ENCODE data around the gene PSMB8.
A peak's percentile ranks its signal among the peaks of the same experiment; 100 is the strongest.

The PSMB8 gene

DNA sequence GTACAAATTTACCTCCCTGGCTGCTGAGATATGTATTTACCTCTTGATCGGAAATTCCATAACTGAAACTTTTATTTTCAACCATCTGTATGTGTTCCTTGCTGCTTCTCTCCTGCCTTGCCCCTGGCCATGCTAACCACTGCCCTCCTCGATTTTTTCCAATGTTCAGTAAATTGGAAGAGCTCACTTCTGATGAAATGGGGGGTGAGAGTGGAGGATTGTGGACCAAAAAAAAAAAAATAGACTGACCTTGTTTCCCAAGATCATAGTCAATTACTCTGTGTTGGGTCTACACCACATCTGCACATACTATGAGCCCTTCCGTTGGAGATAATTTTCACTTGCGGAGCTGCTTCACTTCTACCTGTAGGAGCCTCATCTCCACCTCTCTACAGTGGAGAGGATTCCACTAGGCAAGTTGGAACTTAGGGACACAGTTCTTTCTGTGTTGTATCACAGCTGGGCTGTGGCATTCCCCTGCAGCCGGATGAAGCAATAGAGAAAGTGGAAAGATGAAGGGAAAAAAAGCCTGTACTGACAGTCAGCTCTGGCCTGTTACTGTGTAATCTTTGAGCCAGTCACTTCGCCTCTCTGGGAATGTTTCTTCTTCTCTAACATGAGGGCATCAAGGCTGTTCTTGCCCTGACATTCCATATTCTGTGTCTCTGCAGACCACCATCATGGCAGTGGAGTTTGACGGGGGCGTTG lies 11.8 kb upstream of the PSMB8 start:
- DNase-seq = no peak

DNA sequence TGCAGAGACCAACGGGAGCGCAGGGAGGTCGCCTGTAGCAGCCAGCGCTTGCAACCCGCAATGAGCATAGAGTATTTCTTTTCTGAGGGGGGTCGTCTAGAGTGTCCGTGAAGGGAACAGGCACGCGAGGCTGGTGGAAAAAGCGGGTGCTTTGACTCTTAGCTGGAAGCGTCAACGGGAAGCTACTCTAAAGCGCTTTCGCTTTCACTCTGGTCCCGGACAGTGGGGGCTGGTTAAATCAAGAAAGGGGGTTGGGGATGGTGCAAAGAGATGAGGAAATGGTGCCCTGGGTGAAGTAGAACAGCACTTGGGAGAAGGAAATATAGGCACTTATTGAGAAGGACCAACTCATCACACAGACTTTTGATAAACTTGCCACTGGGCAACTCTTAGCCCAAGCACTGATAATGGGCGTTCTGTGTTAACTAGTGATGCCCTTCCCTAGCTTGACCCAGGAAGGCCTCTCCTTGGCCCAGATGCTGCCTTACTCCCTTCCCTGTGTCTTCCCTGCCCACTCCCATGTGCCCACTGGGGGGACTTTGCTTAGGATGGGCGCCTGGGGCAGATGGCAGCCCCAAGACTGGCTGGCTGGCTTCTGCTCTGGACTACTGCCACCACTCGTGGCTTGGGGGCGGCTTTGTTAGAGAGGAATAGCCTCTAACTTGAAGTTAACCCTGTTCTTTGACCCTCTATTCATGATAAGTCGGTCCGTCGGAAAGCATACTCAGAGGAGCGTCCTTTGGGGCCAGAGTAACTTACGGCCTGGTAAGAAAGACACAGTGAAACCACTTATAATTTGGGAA lies 10.7 kb upstream of the PSMB8 start:
- DNase-seq = no peak

DNA sequence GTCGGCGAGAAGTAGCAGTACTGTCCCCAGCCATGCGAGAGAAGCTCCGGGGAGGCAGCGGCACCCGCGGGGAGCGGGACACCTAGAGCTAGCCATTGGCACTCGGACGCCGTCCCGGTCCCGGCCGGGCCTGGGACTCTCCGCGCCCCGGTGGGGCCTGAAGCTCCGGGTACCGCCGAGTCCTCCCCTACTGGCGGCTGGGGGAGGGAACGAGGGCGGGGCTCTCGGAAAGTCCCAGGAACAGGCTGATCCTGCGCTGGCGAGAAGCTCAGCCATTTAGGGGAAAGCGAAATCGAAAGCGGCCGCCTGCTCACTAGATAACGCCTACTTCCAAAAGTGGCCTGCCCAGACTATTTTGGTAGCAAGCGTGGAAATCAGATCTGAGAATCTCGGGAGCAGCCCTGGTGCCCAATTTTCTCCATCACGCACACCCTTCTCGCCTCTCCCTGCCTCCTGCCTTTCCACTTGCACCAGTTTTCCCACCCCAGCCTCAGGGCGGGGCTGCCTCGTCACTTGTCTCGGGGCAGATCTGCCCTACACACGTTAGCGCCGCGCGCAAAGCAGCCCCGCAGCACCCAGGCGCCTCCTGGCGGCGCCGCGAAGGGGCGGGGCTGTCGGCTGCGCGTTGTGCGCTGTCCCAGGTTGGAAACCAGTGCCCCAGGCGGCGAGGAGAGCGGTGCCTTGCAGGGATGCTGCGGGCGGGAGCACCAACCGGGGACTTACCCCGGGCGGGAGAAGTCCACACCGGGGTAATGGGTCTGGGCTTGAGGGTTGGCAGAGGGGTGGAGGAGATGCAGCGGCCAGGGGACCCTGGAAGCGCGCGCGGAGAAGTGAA lies 9.9 kb upstream of the PSMB8 start, which contains the start of the genes PSMB9 and TAP1:
Gene PSMB9, plus strand, starts transcription at position 652 of the 835 bp plus-strand sequence. Its CDS starts 38 bp downstream, at position 690.
Gene TAP1, minus strand, starts transcription at position 164 of the 835 bp plus-strand sequence. Its CDS starts 68 bp downstream, at position 96.
- DNase-seq = peak; percentile 80

DNA sequence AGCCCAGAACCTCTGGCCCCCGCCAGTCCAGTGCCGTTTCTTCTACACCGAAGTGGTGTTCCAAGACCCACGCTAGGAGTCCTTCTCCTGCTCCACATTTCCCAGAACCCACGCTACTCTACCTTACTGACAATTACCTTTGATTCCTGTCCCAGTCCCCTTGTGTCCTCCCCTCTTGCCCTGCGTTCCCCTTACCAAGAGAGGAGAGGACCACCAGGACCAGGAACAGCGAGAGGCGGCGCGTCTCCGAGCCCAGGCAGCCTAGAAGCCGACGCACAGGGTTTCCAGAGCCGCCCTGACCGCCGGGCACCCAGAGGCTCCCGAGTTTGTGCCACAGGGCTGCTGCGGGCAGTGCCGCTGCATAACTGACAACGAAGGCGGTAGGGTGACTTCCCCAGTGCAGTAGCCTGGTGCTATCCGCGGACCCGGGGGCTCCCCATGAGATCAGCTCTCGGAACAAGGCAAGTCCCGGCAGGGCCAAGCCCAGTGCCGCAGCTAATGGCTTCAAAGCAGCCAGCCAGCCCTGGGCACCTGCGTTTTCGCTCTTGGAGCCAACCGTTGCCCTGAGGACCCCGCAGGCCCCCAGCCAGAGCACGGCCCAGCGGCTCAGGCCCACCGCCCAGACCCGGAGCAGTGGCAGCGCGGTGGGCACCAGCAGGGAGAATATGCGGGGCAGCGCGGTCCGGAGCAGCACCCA lies 9.1 kb upstream of the PSMB8 start:
- DNase-seq = peak; percentile 46

DNA sequence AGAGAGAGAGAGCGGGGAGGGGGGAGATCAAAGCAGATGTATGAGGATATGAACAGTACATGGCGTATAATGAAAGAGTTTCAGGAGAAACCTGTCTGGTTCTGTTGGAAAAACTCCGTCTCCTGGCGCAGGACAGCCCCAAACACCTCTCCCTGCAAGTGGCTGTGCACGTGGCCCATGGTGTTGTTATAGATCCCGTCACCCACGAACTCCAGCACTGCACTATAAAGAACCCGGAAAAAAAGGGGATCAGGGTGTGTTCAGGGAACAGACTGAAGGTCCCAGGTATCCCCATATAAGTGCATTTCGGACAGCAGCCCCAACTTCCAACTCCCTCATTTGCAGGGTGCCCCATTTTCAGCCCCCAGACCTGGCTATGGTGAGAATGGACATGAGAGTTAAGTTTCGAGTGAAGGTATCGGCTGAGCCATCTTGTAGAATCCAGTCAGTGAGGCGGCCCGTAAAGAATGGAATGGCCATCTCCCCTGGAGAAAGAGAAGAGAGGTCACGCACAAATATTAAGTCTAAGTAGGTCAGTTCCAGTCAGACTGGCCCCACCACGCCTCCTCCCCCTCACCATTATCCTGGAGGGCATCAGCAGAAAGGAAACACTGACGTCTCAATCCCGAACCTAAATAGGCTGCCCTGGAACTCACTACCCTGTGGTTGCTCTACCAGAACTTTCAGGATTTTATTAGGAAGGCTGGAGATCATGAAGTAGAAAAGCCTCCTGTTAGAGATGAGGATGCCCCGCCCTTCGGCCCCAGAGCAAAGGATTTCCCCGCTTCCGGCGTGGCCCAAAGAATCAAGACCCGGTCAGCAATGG lies 8.4 kb upstream of the PSMB8 start:
- DNase-seq = no peak

DNA sequence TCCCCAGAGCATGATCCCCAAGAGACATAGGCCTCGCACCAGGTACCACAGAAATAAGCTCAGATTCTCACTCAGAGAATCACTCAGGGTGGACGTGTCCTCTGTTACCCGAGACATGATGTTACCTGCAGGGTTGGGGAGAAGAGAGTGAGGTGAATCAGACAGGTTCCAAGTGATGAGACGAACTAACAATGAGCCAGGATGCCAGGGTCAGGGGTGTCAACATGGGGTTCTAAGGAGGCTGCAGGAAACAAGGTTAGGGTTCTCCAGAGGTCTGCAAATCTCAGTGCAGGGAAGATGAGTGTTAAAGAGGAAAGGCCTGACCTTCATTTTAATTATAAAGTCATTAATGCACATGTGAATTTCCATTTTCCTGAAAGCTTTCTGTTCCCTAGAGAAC lies 7.2 kb upstream of the PSMB8 start:
- no peak for DNase-seq

DNA sequence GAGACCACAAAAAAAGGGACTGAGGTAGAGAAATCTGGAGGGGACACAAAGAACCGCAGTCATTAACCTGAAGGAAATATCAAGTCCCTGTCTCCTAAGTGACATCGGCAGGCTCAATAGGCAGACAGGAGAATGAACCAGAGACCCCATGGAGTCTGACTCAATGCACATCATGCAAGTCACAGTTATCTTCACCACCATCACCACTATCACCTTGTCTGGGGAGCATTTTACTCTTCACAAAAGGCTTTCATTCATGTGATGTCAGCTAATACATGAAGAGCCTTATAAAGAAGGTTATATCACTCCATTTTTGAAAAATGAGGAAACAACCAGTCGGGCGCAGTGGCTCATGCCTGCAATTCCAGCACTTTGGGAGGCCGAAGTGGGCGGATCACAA lies 5.3 kb upstream of the PSMB8 start:
- DNase-seq = no peak

DNA sequence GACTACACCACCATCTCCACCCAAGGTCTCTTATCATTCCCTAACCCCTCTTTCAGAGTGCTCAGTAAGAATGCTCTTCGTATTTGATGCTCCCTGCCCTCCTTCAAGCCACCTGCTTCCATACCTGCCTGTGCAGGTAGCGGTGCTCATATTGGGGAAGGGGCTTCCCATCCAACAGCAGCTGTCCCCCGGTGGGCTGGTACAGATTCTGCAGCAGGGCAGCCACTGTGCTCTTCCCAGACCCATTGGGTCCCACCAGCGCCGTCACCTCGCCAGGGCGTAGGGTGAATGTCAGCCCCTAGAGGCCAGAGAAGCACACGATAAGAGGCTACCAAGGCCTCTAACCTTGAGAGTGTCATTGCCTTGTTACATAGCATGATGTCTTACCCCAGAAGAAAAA lies 3.9 kb upstream of the PSMB8 start:
- no peak for DNase-seq

DNA sequence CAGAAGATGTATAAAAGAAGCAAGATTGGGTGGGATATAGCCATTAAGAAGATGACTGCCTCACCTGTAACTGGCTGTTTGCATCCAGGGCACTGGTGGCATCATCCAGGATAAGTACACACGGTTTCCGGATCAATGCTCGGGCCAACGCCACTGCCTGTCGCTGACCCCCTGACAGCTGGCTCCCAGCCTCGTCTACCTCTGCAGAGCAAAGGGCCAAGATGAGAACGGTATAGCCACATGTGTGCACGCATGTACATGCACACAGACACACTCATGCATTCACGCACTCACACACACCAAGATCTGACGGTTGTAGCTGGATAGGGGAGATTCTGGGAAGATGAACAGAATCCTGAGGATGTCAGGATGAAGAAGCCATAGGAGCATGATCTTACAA lies 3.2 kb upstream of the PSMB8 start:
- DNase-seq = no peak

DNA sequence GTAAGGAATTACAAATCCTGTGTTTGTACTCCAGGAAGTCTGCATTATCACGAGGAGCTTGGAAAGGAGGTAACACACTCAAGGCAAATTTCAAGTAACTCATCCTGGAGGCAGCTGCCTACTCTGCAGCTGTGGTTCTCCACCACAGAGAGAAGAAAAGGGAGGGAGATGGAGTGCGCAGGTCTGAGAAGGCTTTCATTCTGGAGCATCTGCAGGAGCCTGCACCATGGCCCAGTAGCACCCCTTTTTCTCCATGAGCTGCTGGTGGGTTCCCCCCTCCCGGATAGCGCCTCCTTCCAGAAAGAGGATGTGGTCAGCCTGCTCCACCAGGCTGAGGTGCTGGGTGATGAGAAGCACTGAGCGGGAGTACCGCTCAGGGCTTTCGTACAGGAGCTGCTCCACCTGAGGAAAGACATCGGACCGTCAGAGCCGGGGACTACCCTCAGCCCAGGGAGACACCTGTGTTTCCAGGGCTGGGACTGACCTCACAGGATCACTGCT lies 1.6 kb upstream of the PSMB8 start:
- no peak for DNase-seq

DNA sequence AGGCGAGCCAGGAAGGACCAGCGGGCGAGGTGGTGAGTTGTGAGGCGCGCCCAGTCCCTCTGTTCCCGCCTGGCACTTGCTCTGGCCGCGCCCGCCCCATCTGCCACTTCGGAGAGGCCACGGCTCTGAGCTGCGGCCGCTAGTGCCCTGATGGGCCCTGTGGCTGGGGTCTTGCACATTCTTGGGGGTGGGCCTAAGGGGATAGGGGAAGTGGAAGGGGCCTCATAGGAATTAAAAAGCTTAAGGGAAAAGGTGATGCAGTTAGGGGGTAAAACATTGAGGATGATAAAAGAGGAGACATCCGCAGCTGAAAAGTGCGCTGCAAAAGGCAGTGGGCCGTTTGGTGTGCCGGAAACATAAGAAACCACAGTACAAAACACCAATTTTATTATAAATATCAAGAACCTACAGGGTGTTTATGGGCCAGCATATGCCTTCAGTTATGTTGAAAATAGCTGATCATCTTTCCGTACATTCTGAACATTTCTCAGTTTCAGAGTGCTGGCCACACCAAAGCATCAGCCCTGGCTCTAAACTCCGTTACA lies 1.1 kb upstream of the PSMB8 start:
- DNase-seq = no peak

DNA sequence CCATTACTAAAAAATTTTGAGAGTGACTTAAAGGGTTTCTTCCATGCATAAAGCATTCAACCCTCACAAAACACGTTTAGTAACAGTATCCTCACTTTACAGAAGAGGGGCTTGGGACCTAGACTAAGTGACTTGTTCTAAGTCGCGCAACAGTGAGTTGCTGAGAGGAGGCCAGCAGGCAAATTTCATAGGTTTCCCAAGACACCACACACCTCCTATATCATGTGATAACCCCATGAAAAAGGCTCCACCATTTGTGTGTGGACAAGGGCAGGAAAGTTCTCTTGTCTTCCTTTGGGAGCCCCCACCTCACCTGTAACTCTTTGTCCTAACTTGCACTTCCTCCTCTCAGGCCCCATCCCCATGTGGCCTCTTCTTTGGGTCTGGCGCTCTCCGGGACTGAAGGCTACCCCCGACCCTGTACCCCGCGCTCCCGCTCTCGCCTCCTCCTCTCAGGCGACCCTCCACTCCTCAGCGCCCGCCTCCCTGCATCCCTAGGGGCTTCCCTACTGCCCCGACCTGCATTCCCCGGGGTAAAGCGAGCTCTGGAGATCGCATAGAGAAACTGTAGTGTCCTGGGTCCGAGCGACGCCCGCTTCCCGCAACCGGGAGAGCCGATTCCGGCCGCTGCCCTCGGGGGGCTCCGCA lies 392 bp downstream of the PSMB8 start:
- DNase-seq = no peak

DNA sequence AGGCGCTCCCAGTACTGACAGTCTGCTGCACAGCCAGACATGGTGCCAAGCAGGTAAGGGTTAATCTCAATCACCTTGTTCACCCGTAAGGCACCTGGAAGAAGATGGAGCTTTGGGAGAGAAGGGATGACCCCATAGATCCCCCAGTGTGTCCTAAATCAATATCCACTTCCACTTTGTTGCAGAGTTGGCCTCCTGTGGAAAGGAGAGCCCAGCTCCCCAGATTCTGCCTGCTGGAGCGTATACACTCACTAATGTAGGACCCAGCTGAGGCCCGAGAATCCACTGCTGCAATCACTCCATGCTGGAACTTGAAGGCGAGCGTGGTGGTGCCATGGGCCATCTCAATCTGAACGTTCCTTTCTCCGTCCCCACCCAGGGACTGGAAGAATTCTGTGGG lies 1.2 kb downstream of the PSMB8 start:
- no peak for DNase-seq

DNA sequence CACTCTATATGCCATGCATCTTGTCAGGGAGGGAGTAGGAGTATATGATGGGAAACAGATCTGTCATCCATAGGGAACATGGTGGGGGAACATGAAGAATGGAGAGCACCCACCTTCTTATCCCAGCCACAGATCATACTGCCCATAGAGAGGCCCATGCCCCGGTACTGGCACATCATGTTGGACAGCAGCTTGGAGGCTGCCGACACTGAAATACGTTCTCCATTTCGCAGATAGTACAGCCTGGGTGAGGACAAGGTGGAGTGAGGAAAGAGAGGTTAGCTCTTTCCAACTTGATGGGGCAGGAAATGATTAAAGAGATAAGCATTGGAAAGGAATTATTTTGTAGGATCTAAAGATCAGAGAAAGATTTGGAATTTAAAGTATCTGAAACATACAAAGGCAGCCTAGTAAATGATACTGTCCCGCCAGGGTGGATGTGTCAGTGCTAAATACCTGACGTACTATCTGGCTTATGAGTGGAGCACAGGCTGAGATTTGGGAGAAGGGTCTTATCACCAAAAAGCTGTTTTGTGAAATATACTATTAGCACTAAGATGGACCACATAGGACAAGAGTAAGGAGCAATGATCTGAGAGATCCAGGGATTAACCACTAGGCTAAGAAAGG lies 1.7 kb downstream of the PSMB8 start:
- no peak for DNase-seq

DNA sequence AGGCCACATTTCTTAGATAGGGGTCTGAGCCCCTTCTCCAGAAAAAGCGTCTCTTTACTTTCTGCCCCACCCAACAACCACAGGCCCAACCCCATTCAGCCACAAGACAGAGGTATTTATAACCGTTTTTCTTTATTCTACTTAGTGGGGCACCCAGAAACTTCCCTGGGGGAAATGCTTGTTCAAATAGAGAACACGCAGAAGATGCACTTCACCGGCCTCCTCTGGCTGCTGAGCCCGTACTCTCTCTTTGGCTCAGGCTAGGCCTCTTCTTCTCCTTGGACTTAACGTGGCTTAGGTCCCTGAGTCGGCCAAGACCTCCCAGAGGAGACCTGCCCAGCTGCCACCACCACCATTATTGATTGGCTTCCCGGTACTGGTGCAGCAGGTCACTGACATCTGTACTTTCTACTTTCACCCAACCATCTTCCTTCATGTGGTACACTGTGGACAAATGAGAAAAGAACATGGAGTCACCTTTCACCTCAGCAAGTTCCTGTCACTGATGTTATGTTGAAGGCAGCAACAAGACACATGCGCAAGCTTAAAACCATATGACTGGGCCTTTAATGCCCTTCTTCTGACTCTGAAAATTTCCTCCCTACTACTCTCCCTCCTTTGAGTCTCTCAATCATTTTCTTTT lies 3.1 kb downstream of the PSMB8 start:
- no peak for DNase-seq

DNA sequence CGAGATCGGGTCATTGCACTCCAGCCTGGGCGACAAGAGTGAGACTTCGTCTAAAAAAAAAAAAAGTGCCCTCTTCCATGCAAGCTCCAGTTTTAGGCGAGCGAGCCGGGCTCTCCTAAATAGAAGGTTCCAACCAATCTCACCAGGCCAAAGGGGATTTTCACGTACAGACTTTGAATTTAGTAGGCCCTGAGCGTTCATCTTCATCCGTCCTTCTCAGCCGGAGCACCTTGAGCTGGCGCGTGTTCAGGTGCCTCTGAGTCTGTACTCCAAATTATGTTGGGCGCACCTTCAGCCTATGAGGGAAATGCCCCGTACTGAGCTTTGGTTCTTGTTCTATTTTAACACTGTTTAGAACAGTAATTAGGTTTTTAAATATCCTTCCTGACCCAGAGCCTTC lies 4.5 kb downstream of the PSMB8 start:
- DNase-seq = no peak

DNA sequence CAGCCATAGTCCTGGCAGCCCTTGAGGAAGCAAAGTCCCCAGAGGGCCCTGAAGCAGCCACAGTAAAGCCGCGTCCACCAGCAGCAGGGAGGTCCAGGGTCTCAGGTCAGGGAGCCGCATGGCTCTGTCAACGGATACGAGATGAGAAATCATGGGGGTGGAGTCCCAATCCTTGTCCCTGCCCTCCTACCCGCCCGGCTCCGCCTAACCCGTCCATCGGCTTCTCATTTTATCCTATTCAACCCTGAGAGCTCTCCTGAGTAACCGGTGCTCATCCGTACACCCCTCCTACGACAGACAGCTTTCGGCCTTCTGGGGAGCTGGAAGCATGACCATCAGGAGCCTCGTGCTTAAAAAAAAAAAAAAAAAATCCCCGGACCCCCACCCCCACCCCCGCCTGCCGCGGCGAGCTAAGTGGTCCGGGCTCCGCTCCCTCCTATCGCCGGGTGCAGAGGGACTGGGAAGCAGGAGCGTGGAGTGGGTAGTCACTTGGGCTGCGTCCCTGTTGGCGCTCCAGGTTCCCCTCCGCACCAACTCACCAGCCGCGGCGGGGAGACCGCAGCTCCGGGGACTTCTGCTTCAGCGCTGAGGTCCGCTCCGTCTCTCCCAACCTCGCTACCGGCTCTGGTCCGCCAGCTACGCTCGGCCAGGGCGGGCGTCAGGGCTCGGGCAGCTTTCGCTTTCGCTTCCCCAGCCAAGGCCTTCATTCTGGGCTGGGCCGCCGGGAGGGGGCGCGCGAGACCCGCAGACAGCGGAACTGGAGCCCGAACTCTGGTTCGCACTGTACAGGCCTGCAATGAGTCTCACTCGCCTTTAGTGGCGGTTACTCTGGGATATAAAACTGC lies 5.5 kb downstream of the PSMB8 start, which contains the start of gene TAP2:
Gene TAP2, minus strand, starts transcription at position 626 of the 845 bp plus-strand sequence. Its CDS starts 506 bp downstream, at position 120.
- peak; percentile 86 for DNase-seq

DNA sequence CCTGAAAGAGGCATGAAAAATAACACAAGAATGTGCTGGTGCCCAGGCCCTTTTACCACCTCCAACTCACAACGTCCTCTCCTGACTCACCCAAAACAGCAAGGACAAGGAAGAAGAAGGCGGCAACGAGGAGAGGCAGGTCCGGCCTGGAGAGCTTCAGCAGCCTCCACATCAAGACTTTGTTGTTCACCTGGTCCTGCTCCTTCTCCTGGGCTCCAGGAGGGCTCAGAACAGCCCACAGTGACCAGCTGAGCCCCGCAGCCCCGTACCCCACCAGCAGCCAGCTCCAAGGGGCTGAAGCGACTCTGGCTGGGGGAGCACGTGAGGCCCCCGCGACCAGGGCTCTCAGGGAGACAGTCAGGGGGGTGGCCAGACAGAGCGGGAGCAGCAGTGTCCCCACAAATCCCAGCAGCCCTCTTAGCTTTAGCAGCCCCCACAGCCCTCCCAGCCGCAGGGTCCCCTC lies 6.2 kb downstream of the PSMB8 start:
- no peak for DNase-seq

All from amniotic stem cell (primary cell).